MM.1S (cell line): ENCODE data around the gene TSSC4.

Experiments
- DNase-seq: peaks from one replicate; pipeline ENCODE4 v3.0.0-alpha.2; 2015
- H2AFZ ChIP-seq: fragments of 300-600 bp; sonication (generic); 2 replicates; pipeline ENCODE4 v1.6.0; 2016; ENCODE audit warnings: antibody characterized with exemption, low read length
- H3F3A ChIP-seq: fragments of 300-600 bp; sonication (generic); 2 replicates; pipeline ENCODE4 v1.6.1; 2016; ENCODE audit warnings: mild to moderate bottlenecking, antibody characterized with exemption, low read length, moderate library complexity, mixed read lengths; ENCODE audit not compliant: insufficient read depth
- H3K27ac ChIP-seq: fragments of 300-600 bp; sonication (generic); 2 replicates; pipeline ENCODE4 v1.5.1; 2016; ENCODE audit warnings: mild to moderate bottlenecking, low read length
- H3K27me3 ChIP-seq: fragments of 300-600 bp; sonication (generic); replicated peaks from 2 replicates; pipeline ENCODE4 v1.6.0; 2016; ENCODE audit warnings: low read length; ENCODE audit not compliant: insufficient read depth
- H3K36me3 ChIP-seq: fragments of 300-600 bp; sonication (generic); replicated peaks from 2 replicates; pipeline ENCODE4 v1.6.1; 2016; ENCODE audit warnings: mild to moderate bottlenecking, low read length, mixed read lengths; ENCODE audit not compliant: insufficient read depth
- H3K4me1 ChIP-seq: fragments of 300-600 bp; sonication (generic); 2 replicates; pipeline ENCODE4 v1.6.1; 2016; ENCODE audit warnings: low read length, mixed read lengths
- H3K4me2 ChIP-seq: fragments of 300-600 bp; sonication (generic); 2 replicates; pipeline ENCODE4 v1.6.0; 2016; ENCODE audit warnings: low read depth, low read length
- H3K4me3 ChIP-seq: fragments of 300-600 bp; sonication (generic); 2 replicates; pipeline ENCODE4 v1.5.1; 2016; ENCODE audit warnings: low read length, mixed read lengths
- H3K79me2 ChIP-seq: fragments of 300-600 bp; sonication (generic); 2 replicates; pipeline ENCODE4 v1.6.1; 2016; ENCODE audit warnings: mixed run types, low read length, mixed read lengths
- H3K9ac ChIP-seq: fragments of 300-600 bp; sonication (generic); 2 replicates; pipeline ENCODE4 v1.6.1; 2016; ENCODE audit warnings: low read length, mixed read lengths
- H3K9me2 ChIP-seq: fragments of 300-600 bp; sonication (generic); replicated peaks from 2 replicates; pipeline ENCODE4 v1.6.1; 2016; ENCODE audit warnings: mild to moderate bottlenecking, low read length, mixed read lengths; ENCODE audit not compliant: insufficient read depth
- H3K9me3 ChIP-seq: fragments of 300-600 bp; sonication (generic); replicated peaks from 2 replicates; pipeline ENCODE4 v1.6.1; 2016; ENCODE audit warnings: mild to moderate bottlenecking, low read length, mixed read lengths; ENCODE audit not compliant: insufficient read depth
- H4K20me1 ChIP-seq: fragments of 300-600 bp; sonication (generic); 2 replicates; pipeline ENCODE4 v1.6.1; 2016; ENCODE audit warnings: mild to moderate bottlenecking, low read length, moderate library complexity, mixed read lengths; ENCODE audit not compliant: insufficient read depth
- CTCF ChIP-seq: fragments of 300-600 bp; sonication (generic); IDR thresholded peaks from 2 replicates; pipeline ENCODE4 v1.5.1; 2016; ENCODE audit warnings: antibody characterized with exemption, low read length, mixed read lengths
- EZH2 ChIP-seq: fragments of 300-600 bp; sonication (generic); optimal IDR thresholded peaks from 2 replicates; pipeline ENCODE3; 2017; ENCODE audit warnings: low read depth, mild to moderate bottlenecking, antibody characterized with exemption, low read length, mixed read lengths
- EZH2phosphoT487 ChIP-seq: fragments of 300-600 bp; sonication (generic); IDR thresholded peaks from 2 replicates; pipeline ENCODE4 v1.6.1; 2018; ENCODE audit warnings: antibody characterized with exemption, low read length

The TSSC4 gene

GRCh38 chr11:2432628-2433071 lies 32.1 kb downstream of the TSSC4 start:
- Histone ChIP-seq H2AFZ (no peak overlapping the region), H3K9ac (no peak overlapping the region), H3K36me3 (no peaks in the 10 kb centered on the region), H4K20me1 (no peaks in the 10 kb centered on the region), H3F3A (no peaks in the 10 kb centered on the region), H3K27ac (no peak overlapping the region), H3K4me1 (no peaks in the 10 kb centered on the region), H3K79me2 (no peaks in the 10 kb centered on the region), H3K9me3 (no peaks in the 10 kb centered on the region), H3K4me2 (no peak overlapping the region), H3K27me3 (0 out of 2 replicates have a peak, but pooled peaks cover under 1% of the 10 kb centered on the region), H3K4me3 (no peak overlapping the region), H3K9me2 (no peaks in the 10 kb centered on the region)
- TF ChIP-seq EZH2phosphoT487, result no peak
- TF ChIP-seq CTCF, result no peak
- TF ChIP-seq EZH2, result no peak
- DNase-seq, result no peak

DNA sequence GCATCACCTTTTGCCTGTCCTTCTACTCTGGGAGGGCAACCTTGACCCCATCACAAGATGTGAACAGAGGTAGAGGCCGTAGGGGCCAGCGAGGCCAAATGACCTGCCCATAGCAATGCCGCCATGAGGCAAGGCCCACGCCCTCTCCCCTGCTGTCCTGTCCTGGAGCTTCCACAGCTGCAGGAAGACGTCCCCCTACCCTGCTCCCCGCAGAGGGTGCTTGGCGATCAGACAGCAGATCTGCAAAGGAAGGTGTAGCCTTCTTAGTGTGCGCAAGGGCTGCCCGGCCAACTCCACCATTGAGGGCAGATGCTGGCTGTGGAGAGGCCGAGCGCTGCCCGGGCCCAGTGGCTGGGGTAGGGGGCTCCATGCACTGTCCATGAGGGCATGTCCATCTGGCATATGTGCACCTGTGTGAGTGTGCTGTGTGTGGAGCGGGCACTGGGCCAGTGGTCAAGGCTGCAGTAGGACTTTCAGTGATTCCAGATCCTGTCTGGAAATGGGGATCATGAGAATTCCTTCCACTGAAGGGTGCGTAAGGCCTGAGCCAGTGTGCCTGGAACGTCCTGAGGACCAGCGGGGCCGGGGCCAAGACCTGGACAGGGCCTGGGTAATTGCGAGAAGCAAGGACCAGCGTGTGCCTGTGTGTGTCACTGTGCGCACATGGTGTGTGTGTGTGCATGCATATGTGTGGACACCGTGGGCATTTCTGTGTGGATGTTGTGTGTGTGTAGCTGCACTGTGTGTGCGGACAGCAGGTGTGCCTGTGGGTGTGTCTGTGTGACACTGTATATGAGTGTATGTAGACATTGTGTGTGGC lies 32.8 kb downstream of the TSSC4 start:
- no peak overlapping the region for H3K9ac ChIP-seq
- no peak overlapping the region for H3K4me3 ChIP-seq
- no peak for DNase-seq
- no peaks in the 10 kb centered on the region for H3K27me3 ChIP-seq
- no peak overlapping the region for H3K4me2 ChIP-seq
- H3F3A ChIP-seq, result no peaks in the 10 kb centered on the region
- no peaks in the 10 kb centered on the region for H3K36me3 ChIP-seq
- no peak overlapping the region for H2AFZ ChIP-seq
- H3K79me2 ChIP-seq, result no peaks in the 10 kb centered on the region
- no peak overlapping the region for H3K27ac ChIP-seq
- no peak for TF ChIP-seq EZH2phosphoT487
- no peak for TF ChIP-seq EZH2
- TF ChIP-seq CTCF, result no peak
- H3K9me2 ChIP-seq, result no peaks in the 10 kb centered on the region
- no peaks in the 10 kb centered on the region for H4K20me1 ChIP-seq
- H3K9me3 ChIP-seq, result no peaks in the 10 kb centered on the region
- H3K4me1 ChIP-seq, result no peaks in the 10 kb centered on the region

DNA sequence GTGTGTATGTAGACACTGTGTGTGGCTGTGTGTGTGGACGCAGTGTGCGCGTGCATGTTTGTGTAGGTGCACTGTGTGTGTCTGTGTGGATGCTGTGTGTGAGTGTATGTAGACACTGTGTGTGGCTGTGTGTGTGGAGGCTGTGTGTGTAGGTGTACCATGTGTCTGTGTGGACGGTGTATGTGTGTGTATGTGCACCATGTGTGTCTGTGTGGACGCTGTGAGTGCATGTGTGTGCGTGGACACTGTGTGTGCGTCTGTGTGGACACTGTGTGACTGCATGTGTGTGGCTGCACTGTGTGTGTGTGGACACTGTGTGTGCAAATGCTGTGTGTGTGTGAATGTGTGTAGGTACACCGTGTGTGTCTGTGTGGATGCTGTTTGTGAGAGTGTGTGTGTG lies 33.5 kb downstream of the TSSC4 start:
- Histone ChIP-seq H2AFZ (no peak overlapping the region), H3K9me3 (no peaks in the 10 kb centered on the region), H3K9ac (no peak overlapping the region), H3K4me3 (no peak overlapping the region), H3K27me3 (no peaks in the 10 kb centered on the region), H3K36me3 (no peaks in the 10 kb centered on the region), H3K4me1 (no peaks in the 10 kb centered on the region), H3K4me2 (no peak overlapping the region), H3K27ac (no peak overlapping the region), H3K79me2 (no peaks in the 10 kb centered on the region), H3F3A (no peaks in the 10 kb centered on the region), H3K9me2 (no peaks in the 10 kb centered on the region), H4K20me1 (no peaks in the 10 kb centered on the region)
- no peak for DNase-seq
- TF ChIP-seq EZH2, result no peak
- TF ChIP-seq EZH2phosphoT487, result no peak
- no peak for TF ChIP-seq CTCF
